GM21717 (cell line): Measurements from ENCODE around the gene METTL26.

ENCODE experiments used
- ATAC-seq: cut with Tn5 transposase; IDR thresholded peaks from one replicate; pipeline ENCODE4 v1.9.1; 2021; ENCODE audit warnings: mild to moderate bottlenecking, moderate library complexity; ENCODE audit not compliant: unreplicated experiment

The METTL26 gene

DNA sequence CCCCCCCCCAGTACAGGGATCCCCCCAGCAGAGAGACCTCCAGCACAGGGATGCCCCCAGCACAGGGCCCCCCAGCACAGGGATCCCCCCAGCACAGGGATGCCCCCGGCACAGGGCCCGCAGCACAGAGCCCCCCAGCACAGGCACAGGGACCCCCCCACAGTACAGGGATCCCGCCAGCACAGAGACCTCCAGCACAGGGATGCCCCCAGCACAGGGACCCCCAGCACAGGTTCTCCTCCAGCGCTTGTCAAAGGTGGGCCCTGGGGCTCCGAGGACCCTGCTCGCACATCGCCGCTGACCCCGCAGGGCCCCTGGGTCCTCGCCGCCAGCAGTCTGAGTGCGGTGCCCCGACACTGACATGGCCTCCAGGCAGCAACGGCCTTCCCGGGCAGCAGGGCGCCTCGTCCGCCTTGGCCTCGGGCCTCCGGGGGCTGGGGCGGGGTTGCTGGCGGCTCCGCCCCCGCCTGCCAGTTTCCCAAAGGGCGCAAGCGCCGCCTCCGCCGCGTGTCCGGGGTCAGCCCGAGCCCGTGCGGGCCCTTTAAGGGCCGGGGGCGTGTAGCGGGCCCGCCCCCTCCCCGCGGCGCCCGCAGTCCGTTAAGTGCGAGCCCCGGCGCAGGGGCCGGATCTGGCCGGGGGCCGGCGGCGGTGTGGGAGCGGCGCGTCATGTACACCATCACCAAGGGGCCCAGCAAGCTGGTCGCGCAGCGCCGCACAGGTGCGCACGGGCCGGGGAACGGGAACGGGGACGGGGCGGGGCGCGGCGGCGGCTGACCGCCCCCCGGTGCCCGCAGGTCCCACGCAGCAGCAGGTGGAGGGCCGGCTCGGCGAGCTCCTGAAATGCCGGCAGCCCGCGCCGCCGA, 5.5 kb upstream of the METTL26 start, which contains the start of gene MCRIP2:
MCRIP2 (plus strand) TSS at position 503 of the 863 bp plus-strand sequence; CDS start at position 667, 164 bp downstream.
- ATAC-seq, result peak; percentile 46

- no peak for ATAC-seq
Observed at GRCh38 chr16:640614-641013, 4.5 kb upstream of the METTL26 start.

DNA sequence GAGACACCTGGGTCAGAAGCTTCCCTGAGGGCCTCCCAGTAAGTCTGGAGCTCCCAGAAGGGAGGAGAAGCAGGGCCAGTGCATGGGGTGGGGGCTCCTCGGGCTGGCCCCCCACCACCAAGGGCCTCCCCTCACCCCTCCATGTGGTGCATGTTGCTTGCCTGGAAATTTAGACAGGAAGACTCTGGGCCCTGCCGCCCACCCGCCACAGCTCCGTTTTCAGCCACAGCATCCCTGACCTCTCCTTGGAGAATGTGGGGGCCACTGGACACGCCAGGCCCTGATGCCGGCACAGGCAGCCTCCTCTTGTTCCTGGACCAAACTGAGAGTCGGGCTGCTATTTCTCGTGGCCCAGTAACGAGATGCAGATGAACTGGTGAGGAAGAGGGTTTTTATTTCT, 2.7 kb upstream of the METTL26 start:
- ATAC-seq, result no peak

DNA sequence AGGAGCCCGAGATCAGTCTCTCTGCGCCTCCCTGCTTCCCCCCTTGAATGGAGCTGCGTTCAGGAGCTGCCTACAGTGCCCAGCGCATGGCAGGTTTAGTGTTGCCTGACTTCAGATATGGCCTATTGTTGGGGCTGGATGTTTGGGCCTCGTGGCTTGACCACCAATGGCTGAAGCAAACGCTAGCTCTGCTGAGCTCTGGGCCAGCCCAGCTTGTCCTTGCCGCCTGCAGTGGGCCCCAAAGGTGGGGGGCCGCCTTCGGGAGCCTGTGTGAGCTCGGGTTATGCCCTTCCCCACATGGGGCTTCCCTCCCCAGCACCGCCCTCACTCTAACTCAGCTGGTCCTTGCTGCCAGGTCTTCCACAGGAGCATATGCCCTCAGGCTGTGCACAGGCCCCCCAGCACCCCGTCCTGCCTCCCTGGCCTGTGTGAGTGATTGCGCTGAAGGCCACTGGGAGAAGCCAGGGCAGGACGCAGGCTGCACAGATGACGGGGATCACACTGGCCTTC, 2.0 kb upstream of the METTL26 start:
- ATAC-seq, result no peak

DNA sequence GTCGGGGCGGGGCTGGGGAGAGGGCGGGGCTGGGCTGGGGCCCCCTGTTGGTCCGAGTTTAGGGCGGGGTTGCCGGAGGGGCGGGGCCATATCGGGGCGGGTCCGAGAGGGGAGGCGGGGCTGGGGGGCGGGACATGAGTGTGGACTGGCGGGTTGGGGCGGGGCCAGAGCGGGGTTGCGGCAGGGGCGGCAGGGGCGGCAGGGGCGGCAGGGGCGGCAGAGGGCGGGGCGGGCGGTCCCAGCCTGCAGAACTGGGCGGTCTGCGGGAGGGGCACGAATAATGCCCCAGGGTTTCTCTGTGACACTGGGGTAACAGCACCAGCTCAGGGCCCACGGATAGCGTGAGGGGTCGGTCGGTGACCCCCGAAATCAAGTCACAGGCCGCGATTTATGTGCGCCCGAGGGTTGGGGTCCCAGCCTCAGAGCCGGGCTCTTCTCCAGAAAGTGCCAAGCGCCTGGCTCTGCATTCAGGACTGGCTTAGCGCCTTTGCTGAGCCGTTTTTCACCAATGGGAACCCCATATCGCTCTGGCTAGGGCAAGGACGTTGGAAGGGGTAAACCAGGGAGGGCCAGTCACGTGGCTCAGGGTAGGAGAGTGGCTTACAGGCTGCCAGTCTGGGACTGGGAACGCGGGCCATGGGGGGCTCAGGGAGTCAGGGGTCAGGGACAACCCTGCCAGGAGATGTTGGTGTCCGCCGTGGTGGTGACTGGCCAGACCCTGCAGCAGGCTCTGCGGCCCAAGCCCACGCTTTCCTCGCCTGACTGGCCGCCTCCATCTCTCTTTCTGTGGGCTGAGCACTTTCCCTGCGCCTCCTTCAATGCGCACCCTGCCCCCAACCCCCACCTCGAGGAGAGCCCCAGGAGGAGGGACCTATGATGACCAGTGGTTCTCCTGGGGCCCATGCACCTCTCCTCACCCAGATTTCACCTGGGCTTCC, 1.2 kb upstream of the METTL26 start:
- ATAC-seq, result no peak

DNA sequence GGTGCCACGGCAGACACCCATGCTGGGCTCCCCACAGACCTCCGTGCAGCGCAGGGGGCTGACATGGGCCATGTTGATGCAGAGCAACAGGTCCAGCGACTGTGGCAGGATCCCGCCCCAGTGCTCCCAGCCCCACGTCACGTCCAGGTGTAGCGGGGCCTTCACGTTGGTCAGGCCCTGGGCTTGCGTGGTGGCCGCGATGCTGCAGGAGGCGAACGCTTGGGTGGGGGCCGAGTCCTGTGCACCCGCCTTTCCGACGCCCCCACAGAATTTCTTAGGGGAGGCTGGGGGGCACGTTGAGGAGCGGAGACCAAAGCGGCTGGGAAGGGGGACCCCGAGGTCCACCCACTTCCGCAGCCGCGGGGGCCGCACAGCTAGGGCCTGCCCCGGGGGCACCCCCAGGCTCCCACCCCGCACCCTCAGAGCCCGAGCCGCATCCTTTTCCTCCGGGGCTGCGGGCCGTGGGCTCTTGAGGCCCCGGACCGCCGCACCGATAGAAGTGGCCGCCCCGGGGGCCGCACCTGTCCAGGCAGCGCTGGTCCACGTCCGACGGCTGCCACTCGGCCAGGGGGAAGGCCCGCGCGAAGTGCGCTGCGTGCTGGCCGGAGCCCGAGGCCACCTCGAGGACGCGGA, 416 bp downstream of the METTL26 start:
- ATAC-seq, result peak; percentile 8

GRCh38 chr16:634996-635395, 1.1 kb downstream of the METTL26 start:
- ATAC-seq, result no peak

GRCh38 chr16:634051-634670, 1.9 kb downstream of the METTL26 start:
- ATAC-seq, result no peak

- ATAC-seq, result no peak
Observed at GRCh38 chr16:633336-634050, 2.6 kb downstream of the METTL26 start.

GRCh38 chr16:632486-633335, 3.4 kb downstream of the METTL26 start:
- no peak for ATAC-seq

DNA sequence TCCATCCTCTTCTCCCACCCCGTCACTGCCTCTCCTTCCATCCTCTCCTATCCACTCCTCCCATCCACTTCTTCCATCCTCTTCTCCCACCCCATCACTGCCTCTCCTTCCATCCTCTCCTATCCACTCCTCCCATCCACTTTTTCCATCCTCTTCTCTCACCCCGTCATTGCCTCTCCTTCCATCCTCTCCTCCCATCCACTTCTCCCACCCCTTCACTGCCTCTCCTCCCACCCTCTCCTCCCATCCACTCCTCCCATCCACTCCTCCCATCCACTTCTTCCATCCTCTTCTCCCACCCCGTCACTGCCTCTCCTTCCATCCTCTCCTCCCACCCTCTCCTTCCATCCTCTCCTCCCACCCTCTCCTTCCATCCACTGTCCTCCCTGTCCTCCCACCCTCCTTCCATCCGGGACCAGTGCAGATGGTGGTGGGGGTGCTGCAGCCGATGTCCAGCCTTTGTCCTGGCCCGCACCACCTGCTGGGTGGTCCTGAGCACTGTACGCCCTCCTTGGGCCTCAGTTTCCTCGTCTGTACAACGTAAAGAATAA, 4.2 kb downstream of the METTL26 start:
- no peak for ATAC-seq

DNA sequence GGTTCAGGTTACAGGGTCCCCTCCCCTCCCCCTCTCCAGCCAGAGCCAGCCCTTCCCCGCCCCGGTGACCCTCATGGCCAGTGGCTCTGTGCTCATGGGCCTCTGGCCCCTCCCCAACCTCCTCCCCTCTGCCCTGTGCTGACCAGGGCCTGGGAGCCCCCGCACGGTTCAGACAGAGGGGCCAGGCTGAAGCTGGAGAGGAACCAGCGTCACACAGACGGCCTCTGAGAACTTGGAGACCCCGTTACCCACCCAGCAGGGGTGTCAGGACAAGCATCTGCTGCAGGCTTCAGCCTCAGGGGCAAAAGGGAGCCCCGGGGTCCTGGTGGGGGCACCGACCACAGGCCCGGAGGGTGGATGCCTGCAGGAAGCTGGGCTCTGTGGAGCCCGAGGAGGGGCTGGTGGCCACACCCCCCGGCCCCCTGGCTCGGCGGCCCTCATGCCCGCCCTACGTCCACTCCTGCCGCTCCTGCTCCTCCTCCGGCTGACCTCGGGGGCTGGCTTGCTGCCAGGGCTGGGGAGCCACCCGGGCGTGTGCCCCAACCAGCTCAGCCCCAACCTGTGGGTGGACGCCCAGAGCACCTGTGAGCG, 5.2 kb downstream of the METTL26 start, which contains the start of gene WFIKKN1:
WFIKKN1 (plus strand) TSS at position 171 of the 591 bp plus-strand sequence; CDS start at position 440, 269 bp downstream.
- ATAC-seq, result no peak

- no peak for ATAC-seq
Observed at GRCh38 chr16:630249-630814, 5.8 kb downstream of the METTL26 start.

DNA sequence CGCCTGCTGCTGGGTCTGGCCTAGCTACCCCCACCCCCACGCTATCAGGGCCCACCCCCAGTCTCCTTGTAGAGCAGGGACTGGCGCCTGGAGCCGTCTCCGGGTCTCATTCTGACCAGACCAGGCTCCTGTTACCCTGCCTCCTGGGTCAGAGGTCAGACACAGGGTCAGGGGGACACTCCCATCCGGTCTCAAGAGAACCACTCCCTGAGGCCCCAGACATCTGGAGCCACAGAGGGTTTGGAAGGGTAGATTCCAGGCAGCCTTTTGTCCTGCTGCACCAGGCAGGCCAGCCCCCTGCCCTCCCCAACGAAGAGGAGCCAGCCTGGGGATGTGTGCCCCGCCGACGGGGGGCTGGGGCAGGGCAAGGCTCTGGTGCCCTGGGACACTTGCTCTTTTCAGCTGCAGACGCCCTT, 6.3 kb downstream of the METTL26 start:
- ATAC-seq, result no peak

DNA sequence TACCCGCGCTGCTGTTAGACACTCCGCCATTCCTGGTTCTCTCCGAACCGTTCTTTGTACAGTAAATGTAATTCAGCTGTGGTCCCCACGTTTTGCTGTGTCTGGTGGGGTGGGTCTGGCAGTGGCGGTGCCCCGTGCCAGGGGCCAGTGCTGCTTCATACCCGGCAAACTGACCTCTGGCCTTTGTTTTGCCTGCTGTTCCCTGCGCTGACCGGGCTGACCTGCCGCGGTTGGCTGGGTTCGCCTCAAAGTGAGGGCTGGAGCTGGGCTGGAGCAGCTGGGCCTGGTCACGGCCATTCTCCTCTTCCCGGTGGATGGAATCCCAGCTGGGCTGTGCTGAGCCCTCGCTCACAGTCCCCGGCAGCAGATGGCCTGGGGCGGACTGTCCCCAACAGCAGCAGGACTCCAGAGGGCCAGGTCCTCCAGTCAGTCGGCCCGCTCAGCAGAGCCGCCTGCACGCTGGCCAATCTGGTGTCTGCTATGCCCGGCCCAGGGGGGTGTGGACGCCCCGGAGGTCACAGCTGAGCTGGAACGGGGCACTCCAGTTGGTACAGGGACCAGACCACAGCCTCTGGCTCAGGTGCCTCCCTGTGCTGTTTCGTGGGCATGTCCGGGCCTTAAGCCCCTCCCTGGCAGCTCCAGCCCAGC, 6.8 kb downstream of the METTL26 start:
- no peak for ATAC-seq

DNA sequence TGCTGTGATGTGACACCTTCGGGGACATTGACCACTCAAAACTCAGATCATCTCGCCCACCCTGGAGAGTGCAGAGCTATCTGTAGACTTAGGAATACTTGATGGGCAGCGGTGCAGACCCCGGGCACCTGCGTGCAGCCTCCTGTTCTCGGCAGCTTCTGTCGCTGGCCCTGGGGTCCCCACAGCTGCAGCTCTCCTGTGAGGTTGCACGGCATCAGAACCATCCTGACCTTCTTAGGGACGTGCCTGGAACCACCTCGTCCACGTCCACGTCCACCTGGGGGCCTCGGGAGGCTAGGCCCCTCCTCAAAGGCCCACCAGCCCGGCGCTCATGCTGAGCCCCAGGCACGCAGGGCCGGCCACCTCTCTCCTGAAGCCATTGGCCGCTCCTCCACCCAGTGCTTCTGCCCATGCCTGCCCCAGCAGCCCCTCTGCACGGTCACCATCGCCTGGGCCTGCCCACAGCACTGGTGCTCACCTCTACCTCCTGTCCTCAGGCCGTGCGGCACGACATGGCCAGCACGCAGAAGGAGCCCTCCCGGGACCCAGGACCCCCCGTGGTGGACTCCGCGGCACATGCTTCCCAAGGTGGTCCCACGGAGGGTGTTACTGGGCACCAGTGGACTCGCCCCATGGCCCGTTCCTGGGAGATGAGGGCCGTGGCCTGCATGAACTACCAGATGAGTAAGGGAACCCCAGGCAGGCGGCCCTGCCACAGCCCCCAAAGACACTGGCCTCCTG, 7.6 kb downstream of the METTL26 start:
- ATAC-seq, result no peak
